Stimulated activated effector memory CD8-positive, alpha-beta T cell treated with anti-CD3 and anti-CD28 coated beads, Interleukin-12 subunit alpha, Interleukin-12 subunit beta, amount 100 ng/mL, for 72 hours (primary cell): ENCODE data around the gene OR14C36.

Source experiments
- ATAC-seq: fragments of 150-1000 bp; cut with Tn5 transposase; 2 replicates; pipeline ENCODE4 v1.10.0; 2021
- DNase-seq, 2 donors: peaks; one replicate each; pipeline ENCODE4 v3.0.0; 2021 to 2022; ENCODE audit warnings: low spot score in 2 of 2
- H3K27ac Mint-ChIP-seq: one replicate; pipeline ENCODE4 v1.8.0; 2022; ENCODE audit warnings: mild to moderate bottlenecking, mixed read lengths
- H3K36me3 Mint-ChIP-seq: one replicate; pipeline ENCODE4 v1.8.0; 2022; ENCODE audit warnings: mild to moderate bottlenecking, mixed read lengths
- H3K4me1 Mint-ChIP-seq: one replicate; pipeline ENCODE4 v1.8.0; 2022; ENCODE audit warnings: mixed read lengths
- H3K4me3 Mint-ChIP-seq: one replicate; pipeline ENCODE4 v1.8.0; 2022; ENCODE audit warnings: mild to moderate bottlenecking, mixed read lengths
- H3K9me3 Mint-ChIP-seq: one replicate; pipeline ENCODE4 v1.8.0; 2022; ENCODE audit warnings: mixed read lengths

The OR14C36 gene

GRCh38 chr1:248388426-248388825 lies 39.9 kb downstream of the OR14C36 start:
- no peaks in the 10 kb centered on the region for H3K36me3 Mint-ChIP-seq
- peaks cover 2% of the 10 kb centered on the region for H3K9me3 Mint-ChIP-seq
- DNase-seq, result no peak
- ATAC-seq, result no peak
- H3K4me3 Mint-ChIP-seq, result no peak overlapping the region
- no peaks in the 10 kb centered on the region for H3K4me1 Mint-ChIP-seq
- no peak overlapping the region for H3K27ac Mint-ChIP-seq

- ATAC-seq, result no peak
- no peak overlapping the region for H3K4me3 Mint-ChIP-seq
- H3K27ac Mint-ChIP-seq, result no peak overlapping the region
- no peaks in the 10 kb centered on the region for H3K36me3 Mint-ChIP-seq
- no peaks in the 10 kb centered on the region for H3K4me1 Mint-ChIP-seq
- peaks cover 8% of the 10 kb centered on the region for H3K9me3 Mint-ChIP-seq
- DNase-seq, result no peak
Measured at GRCh38 chr1:248393050-248393449, 44.5 kb downstream of the OR14C36 start.
